SK-N-MC (cell line): ENCODE measurements around the gene SLAMF1.

Source experiments
- EZH2 ChIP-seq: fragments of 200-600 bp; sonication (generic); IDR thresholded peaks from one replicate; pipeline ENCODE4 v1.6.1; 2017; ENCODE audit warnings: antibody characterized with exemption
- FOXP2 ChIP-seq: optimal IDR thresholded peaks from 2 replicates; pipeline ENCODE3; 2011; ENCODE audit warnings: mild to moderate bottlenecking, moderate library complexity; ENCODE audit not compliant: insufficient read depth; ENCODE audit errors: extremely low read length, control extremely low read depth

GRCh38 chr1:160642281-160642644 lies 4.6 kb downstream of the SLAMF1 start:
- TF ChIP-seq FOXP2 (no peak), EZH2 (no peak)
